ENCODE results near the gene RNF208. TPM values are rescaled to one million over a fixed set of nuclear protein-coding genes. Genes with fewer than 3 reads are reported as not detected.
A peak's percentile ranks its signal among the peaks of the same experiment; 100 is the strongest.

RNF208 gene
- polyA plus RNA-seq, 1 donor (not counting 4 experiments of a cell fraction or from before 2014, with no cell fraction given), result not detected

DNA sequence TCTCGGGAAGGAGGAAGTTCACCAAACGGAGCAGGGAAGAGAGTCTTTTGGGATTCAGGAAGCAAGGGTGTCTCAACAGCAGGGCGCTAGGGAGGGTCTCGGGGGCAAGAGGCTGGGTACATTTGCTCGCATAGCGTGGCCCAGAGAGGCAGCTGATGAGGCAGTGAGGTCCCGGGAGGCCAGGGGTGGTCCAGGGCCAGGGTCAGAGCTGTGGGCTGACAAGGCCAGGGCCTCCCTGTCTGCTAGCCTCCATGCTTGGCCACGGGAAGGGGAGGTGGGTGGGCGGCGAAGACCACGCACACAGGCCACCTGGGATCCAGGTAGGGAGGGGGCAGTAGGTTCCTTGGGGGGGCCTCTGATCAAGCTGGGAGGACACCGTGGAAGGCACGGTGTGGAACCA, 10.5 kb downstream of the RNF208 start:
- H3K79me2 ChIP-seq (ENCODE audit: control insufficient read depth, insufficient read depth, low read length), result peaks cover 10% of the 10 kb centered on the region
- TF ChIP-seq EZH2 (IDR thresholded peaks at IDR 0.05; ENCODE audit: low read length), result no peak
- TF ChIP-seq, protein P1, sequence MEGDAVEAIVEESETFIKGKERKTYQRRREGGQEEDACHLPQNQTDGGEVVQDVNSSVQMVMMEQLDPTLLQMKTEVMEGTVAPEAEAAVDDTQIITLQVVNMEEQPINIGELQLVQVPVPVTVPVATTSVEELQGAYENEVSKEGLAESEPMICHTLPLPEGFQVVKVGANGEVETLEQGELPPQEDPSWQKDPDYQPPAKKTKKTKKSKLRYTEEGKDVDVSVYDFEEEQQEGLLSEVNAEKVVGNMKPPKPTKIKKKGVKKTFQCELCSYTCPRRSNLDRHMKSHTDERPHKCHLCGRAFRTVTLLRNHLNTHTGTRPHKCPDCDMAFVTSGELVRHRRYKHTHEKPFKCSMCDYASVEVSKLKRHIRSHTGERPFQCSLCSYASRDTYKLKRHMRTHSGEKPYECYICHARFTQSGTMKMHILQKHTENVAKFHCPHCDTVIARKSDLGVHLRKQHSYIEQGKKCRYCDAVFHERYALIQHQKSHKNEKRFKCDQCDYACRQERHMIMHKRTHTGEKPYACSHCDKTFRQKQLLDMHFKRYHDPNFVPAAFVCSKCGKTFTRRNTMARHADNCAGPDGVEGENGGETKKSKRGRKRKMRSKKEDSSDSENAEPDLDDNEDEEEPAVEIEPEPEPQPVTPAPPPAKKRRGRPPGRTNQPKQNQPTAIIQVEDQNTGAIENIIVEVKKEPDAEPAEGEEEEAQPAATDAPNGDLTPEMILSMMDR (optimal IDR thresholded peaks at IDR 0.05 in 1 of 3, IDR thresholded peaks at IDR 0.05 in 1 of 3, conservative IDR thresholded peaks at IDR 0.05 in 1 of 3; ENCODE audit: extremely low read depth in 1 of 3, insufficient read depth in 2 of 3, low read length in 3 of 3), result no peak
- H3K36me3 ChIP-seq (ENCODE audit: control insufficient read depth in 2 of 2, extremely low read depth in 1 of 2, insufficient read depth in 2 of 2, low read length in 2 of 2), result peaks cover 8 to 28% of the 10 kb centered on the region in 2 experiments
- FAIRE-seq (no peak), DNase-seq (ENCODE audit: low read depth, low spot score) (no peak)
- dilution Hi-C loops (cut with MboI; ENCODE audit: extremely low pct_ligation_motif_present, low sequenced_read_pairs), result no loop called here
- H3K9me1 ChIP-seq (ENCODE audit: control insufficient read depth, extremely low read depth, insufficient read depth, low read length), result no peaks in the 10 kb centered on the region
- no peak overlapping the region for H3K27ac ChIP-seq (ENCODE audit: control insufficient read depth, insufficient read depth, low read length)
- peaks cover 5% of the 10 kb centered on the region for H3K4me1 ChIP-seq (ENCODE audit: control insufficient read depth, extremely low read depth, insufficient read depth, low read length)
- no peak overlapping the region for H3K4me3 ChIP-seq (ENCODE audit: control insufficient read depth in 2 of 3, extremely low read depth in 1 of 3, insufficient read depth in 2 of 3, low read depth in 1 of 3, low read length in 3 of 3)
- H4K20me1 ChIP-seq (ENCODE audit: control insufficient read depth, extremely low read depth, insufficient read depth, low read length), result no peaks in the 10 kb centered on the region
- H3K4me2 ChIP-seq (ENCODE audit: control insufficient read depth, extremely low read depth, insufficient read depth, low read depth, low read length), result no peak overlapping the region
- H2AFZ ChIP-seq (ENCODE audit: control insufficient read depth, low read length), result no peak overlapping the region
- no peaks in the 10 kb centered on the region for H3K9me3 ChIP-seq (ENCODE audit: control insufficient read depth, low read depth, low read length)
- H3K27me3 ChIP-seq (ENCODE audit: control insufficient read depth, extremely low read depth, insufficient read depth, low read length), result no peaks in the 10 kb centered on the region
- H3K9ac ChIP-seq (ENCODE audit: control insufficient read depth, extremely low read depth, insufficient read depth, low read length), result no peak overlapping the region

DNA sequence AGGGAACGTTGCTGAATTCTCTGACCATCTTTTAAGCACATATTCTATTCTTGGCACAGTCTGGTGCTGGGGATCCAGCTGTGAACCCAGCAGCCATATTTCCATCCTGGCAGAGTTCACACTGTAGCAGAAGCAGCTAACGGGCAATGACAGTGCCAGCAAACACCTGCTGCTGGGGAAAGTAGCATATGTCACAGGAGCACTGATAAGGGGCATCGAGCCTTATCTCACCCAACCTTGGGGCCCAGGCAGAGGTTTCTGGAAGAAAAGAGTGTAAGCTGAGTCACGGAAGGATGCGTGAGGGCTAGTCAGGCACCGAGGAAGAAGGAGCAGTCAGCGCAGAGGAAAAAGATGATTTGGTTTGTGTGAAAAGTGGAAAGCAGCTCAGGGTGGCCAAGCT, 15.4 kb downstream of the RNF208 start:
- no peaks in the 10 kb centered on the region for H3K9me3 ChIP-seq (ENCODE audit: control insufficient read depth, low read depth, low read length)
- peak overlapping the region; percentile 83 for H3K27ac ChIP-seq (ENCODE audit: control insufficient read depth, insufficient read depth, low read length)

More for the DNA sequence above, 15.4 kb downstream of the RNF208 start:
- H3K4me1 ChIP-seq (ENCODE audit: control insufficient read depth, extremely low read depth, insufficient read depth, low read length), result peaks cover 24% of the 10 kb centered on the region
- peaks cover 5 to 11% of the 10 kb centered on the region in 2 experiments for H3K36me3 ChIP-seq (ENCODE audit: control insufficient read depth in 2 of 2, extremely low read depth in 1 of 2, insufficient read depth in 2 of 2, low read length in 2 of 2)
- no peak for DNase-seq (ENCODE audit: low read depth, low spot score)
- H3K4me2 ChIP-seq (ENCODE audit: control insufficient read depth, extremely low read depth, insufficient read depth, low read depth, low read length), result peak overlapping the region; percentile 100
- no peak for FAIRE-seq
- H2AFZ ChIP-seq (ENCODE audit: control insufficient read depth, low read length), result no peak overlapping the region
- peak overlapping the region; percentile 93 to 97 (median 96) for H3K4me3 ChIP-seq (ENCODE audit: control insufficient read depth in 2 of 3, extremely low read depth in 1 of 3, insufficient read depth in 2 of 3, low read depth in 1 of 3, low read length in 3 of 3)
- H4K20me1 ChIP-seq (ENCODE audit: control insufficient read depth, extremely low read depth, insufficient read depth, low read length), result no peaks in the 10 kb centered on the region
- H3K79me2 ChIP-seq (ENCODE audit: control insufficient read depth, insufficient read depth, low read length), result peaks cover 51% of the 10 kb centered on the region
- no peak for TF ChIP-seq EZH2 (IDR thresholded peaks at IDR 0.05; ENCODE audit: low read length)
- TF ChIP-seq, protein P1 (optimal IDR thresholded peaks at IDR 0.05 in 1 of 3, IDR thresholded peaks at IDR 0.05 in 1 of 3, conservative IDR thresholded peaks at IDR 0.05 in 1 of 3; ENCODE audit: extremely low read depth in 1 of 3, insufficient read depth in 2 of 3, low read length in 3 of 3), result no peak
- no peaks in the 10 kb centered on the region for H3K27me3 ChIP-seq (ENCODE audit: control insufficient read depth, extremely low read depth, insufficient read depth, low read length)
- dilution Hi-C loops (cut with MboI; ENCODE audit: extremely low pct_ligation_motif_present, low sequenced_read_pairs), result no loop called here
- peak overlapping the region; percentile 93 for H3K9ac ChIP-seq (ENCODE audit: control insufficient read depth, extremely low read depth, insufficient read depth, low read length)
- no peaks in the 10 kb centered on the region for H3K9me1 ChIP-seq (ENCODE audit: control insufficient read depth, extremely low read depth, insufficient read depth, low read length)
